ENCODE data around the gene TCF7L1. TPM values are rescaled to one million over a fixed set of nuclear protein-coding genes. Genes with fewer than 3 reads are reported as not detected.

Gene TCF7L1
- total RNA-seq, 4 donors from 2014 or later, result 5.6 to 23.2 (median 10.2) TPM

DNA sequence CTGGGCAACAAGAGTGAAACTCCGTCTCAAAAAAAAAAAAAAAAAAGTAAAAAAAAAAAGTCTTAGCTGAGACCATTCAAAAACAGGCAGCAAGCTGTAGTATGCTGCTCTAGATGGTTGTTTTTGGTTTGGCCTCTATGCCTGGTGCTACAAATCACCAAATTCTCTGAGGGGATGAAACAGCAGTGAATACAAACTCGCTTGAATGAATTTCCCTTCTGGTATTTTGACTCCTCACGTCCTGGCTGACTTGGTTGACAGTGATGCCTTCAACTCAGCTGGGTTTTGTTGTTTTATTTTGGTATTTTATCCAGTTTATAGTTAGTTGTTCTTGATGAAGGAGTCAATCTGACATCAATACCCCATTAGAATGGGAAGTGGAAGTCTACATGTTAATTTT is 3.3 kb upstream of the TCF7L1 start:
- Histone ChIP-seq H3K9me3 (no peaks in the 10 kb centered on the region), H3K36me3 (no peaks in the 10 kb centered on the region), H3K27ac (replicated peaks in 1 of 4) (no peak overlapping the region), H3K4me1 (peaks cover 11 to 27% (median 18%) of the 10 kb centered on the region in 4 donors), H3K4me3 (no peak overlapping the region), H3K27me3 (no peaks in the 10 kb centered on the region)
- TF ChIP-seq EP300 (IDR thresholded peaks at IDR 0.05), result no peak
- no peak for TF ChIP-seq POLR2AphosphoS5 (IDR thresholded peaks at IDR 0.05)
- TF ChIP-seq, protein P1, sequence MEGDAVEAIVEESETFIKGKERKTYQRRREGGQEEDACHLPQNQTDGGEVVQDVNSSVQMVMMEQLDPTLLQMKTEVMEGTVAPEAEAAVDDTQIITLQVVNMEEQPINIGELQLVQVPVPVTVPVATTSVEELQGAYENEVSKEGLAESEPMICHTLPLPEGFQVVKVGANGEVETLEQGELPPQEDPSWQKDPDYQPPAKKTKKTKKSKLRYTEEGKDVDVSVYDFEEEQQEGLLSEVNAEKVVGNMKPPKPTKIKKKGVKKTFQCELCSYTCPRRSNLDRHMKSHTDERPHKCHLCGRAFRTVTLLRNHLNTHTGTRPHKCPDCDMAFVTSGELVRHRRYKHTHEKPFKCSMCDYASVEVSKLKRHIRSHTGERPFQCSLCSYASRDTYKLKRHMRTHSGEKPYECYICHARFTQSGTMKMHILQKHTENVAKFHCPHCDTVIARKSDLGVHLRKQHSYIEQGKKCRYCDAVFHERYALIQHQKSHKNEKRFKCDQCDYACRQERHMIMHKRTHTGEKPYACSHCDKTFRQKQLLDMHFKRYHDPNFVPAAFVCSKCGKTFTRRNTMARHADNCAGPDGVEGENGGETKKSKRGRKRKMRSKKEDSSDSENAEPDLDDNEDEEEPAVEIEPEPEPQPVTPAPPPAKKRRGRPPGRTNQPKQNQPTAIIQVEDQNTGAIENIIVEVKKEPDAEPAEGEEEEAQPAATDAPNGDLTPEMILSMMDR (IDR thresholded peaks at IDR 0.05), result no peak
- TF ChIP-seq POLR2A (IDR thresholded peaks at IDR 0.05; ENCODE audit: low read depth), result no peak
- no peak for DNase-seq (ENCODE audit: extremely low spot score)
- intact Hi-C loops (cut with DNase I), result loop anchor here (5.0 kb wide), 1 partner anchor 172 kb away; no protein-coding TSS in a partner anchor
- WGBS, result 75% methylated on average over 3 of the region's 3 CpGs

DNA sequence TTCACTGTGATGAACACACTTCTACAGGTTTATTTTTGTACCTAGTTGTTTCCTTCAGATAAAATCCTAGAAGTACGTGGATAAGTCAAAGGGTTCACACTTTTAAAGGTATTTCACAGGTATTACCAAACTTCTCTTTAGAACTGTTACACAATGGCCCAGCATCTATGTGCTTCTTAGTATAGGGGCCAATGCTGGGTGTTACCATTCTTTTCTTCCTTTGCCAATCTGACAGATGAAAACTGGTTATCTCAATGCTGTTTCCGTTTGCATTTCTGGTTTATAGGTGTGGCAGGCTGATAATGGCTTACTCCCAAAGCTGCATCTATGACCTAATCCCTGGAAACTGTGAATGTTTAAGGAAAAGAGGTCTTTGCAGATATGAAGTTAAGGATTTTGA is 2.8 kb upstream of the TCF7L1 start:
- H3K4me3 ChIP-seq, result no peak overlapping the region
- 55% methylated on average over 2 of the region's 2 CpGs for WGBS
- H3K27ac ChIP-seq (replicated peaks in 1 of 4), result no peak overlapping the region
- intact Hi-C loops (cut with DNase I), result loop anchor here (5.0 kb wide), 1 partner anchor 172 kb away; no protein-coding TSS in a partner anchor
- peaks cover 11 to 33% (median 23%) of the 10 kb centered on the region in 4 donors for H3K4me1 ChIP-seq
- DNase-seq (ENCODE audit: extremely low spot score), result no peak
- TF ChIP-seq, protein P1 (IDR thresholded peaks at IDR 0.05), result no peak
- TF ChIP-seq POLR2A (IDR thresholded peaks at IDR 0.05; ENCODE audit: low read depth) (no peak), POLR2AphosphoS5 (IDR thresholded peaks at IDR 0.05) (no peak)
- no peaks in the 10 kb centered on the region for H3K9me3 ChIP-seq
- no peaks in the 10 kb centered on the region for H3K36me3 ChIP-seq
- H3K27me3 ChIP-seq, result no peaks in the 10 kb centered on the region

DNA sequence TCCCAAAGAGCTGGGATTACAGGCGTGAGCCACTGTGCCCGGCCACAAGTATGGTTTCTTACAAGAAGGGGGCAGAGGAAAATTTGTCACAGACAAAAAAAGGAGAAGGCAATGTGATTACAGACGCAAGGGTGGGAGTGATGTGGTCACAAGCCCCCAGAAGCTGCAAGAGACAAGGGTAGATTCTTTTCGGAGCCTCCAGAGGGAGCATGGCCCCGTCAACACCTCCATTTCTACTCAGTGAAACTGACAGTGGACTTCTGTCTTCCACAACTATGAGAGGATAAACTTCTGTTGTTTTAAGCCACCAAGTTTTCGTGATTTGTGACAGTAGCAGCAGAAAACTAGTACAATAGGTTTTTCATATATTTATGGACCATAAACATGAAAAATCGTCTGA is 2.1 kb upstream of the TCF7L1 start:
- H3K9me3 ChIP-seq, result no peaks in the 10 kb centered on the region
- 36% methylated on average over 7 of the region's 7 CpGs for WGBS
- H3K4me1 ChIP-seq, result peaks cover 11 to 40% (median 30%) of the 10 kb centered on the region in 4 donors
- DNase-seq (ENCODE audit: extremely low spot score), result no peak
- H3K27ac ChIP-seq (replicated peaks in 1 of 4), result no peak overlapping the region
- no peak overlapping the region for H3K4me3 ChIP-seq
- H3K27me3 ChIP-seq, result no peaks in the 10 kb centered on the region
- intact Hi-C loops (cut with DNase I), result loop anchor here (1.0 to 5.0 kb wide), 2 partner anchors 154 to 171 kb away; no protein-coding TSS in a partner anchor
- TF ChIP-seq, protein P1 (IDR thresholded peaks at IDR 0.05), result peak; percentile 49 to 68 (median 59)
- TF ChIP-seq POLR2AphosphoS5 (IDR thresholded peaks at IDR 0.05) (no peak), EP300 (IDR thresholded peaks at IDR 0.05) (no peak), POLR2A (IDR thresholded peaks at IDR 0.05; ENCODE audit: low read depth) (no peak)
- no peaks in the 10 kb centered on the region for H3K36me3 ChIP-seq

DNA sequence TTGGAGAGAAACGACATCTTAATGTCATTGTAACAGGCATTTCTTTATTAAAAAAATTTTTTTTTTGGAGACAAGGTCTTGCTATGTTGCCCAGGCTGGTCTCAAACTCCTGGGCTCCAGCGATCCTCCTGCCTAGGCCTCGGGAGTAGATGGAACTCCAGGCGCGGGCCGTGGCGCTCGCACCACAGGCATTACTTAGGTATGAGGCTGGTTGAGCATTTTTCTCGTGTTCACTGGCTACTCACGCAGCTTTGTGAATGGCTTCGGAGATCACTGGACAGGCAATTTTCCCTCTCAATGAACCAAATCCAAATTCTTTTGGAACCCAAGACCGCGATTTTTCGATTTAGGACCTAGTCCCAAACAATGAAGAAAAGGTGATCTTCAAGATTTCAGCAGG is 795 bp upstream of the TCF7L1 start:
- WGBS, result 20% methylated on average over 14 of the region's 14 CpGs
- no peaks in the 10 kb centered on the region for H3K27me3 ChIP-seq
- no peak for DNase-seq (ENCODE audit: extremely low spot score)
- intact Hi-C loops (cut with DNase I), result loop anchor here (1.0 to 5.0 kb wide), 2 partner anchors 111 to 170 kb away; no protein-coding TSS in a partner anchor
- H3K27ac ChIP-seq (replicated peaks in 1 of 4), result peak overlapping the region; percentile 81 to 90 (median 84)
- peaks cover 15 to 53% (median 43%) of the 10 kb centered on the region in 4 donors for H3K4me1 ChIP-seq
- peak overlapping the region; percentile 72 to 96 (median 81) for H3K4me3 ChIP-seq
- no peaks in the 10 kb centered on the region for H3K9me3 ChIP-seq
- H3K36me3 ChIP-seq, result no peaks in the 10 kb centered on the region
- no peak for TF ChIP-seq POLR2A (IDR thresholded peaks at IDR 0.05; ENCODE audit: low read depth)
- no peak for TF ChIP-seq EP300 (IDR thresholded peaks at IDR 0.05)
- TF ChIP-seq POLR2AphosphoS5 (IDR thresholded peaks at IDR 0.05), result no peak
- TF ChIP-seq, protein P1 (IDR thresholded peaks at IDR 0.05), result no peak

Data from esophagus muscularis mucosa (tissue), 4 donors.